PC-3 (cell line): ENCODE data around the gene DPYSL4. TPM values are rescaled to one million over a fixed set of nuclear protein-coding genes. Genes with fewer than 3 reads are reported as not detected.
A peak's percentile ranks its signal among the peaks of the same experiment; 100 is the strongest.

Source experiments
- ATAC-seq: fragments of 200-7000 bp; cut with Tn5 transposase; 2 replicates; pipeline ENCODE4 v1.9.1; 2020; ENCODE audit warnings: mild to moderate bottlenecking, moderate library complexity
- BruUV-seq: library from RNA; stranded (reverse); fragments of 400-500 nt; replicated peaks from 2 replicates; lab custom pipeline; 2021; lab: Mats Ljungman, UMichigan
- CTCF ChIA-PET: fragments of 300-600 bp; sonication (Branson Sonifier 250); formaldehyde crosslinking; loops from one replicate; lab custom pipeline; 2022; ENCODE audit warnings: antibody characterized with exemption; lab: Charles Lee
- POLR2A ChIA-PET: fragments of 300-600 bp; sonication (Branson Sonifier 250); formaldehyde crosslinking; loops from one replicate; lab custom pipeline; 2022; ENCODE audit warnings: antibody characterized with exemption; ENCODE audit not compliant: unreplicated experiment; lab: Charles Lee
- DNase-seq: peaks from one replicate; pipeline ENCODE4 v3.0.0-alpha.2; 2015
- H2AFZ ChIP-seq: fragments of 300-600 bp; sonication (generic); 2 replicates; pipeline ENCODE4 v1.6.0; 2016; ENCODE audit warnings: antibody characterized with exemption, low read length
- H3F3A ChIP-seq: fragments of 300-600 bp; sonication (generic); one replicate; pipeline ENCODE4 v1.6.0; 2017; ENCODE audit warnings: antibody characterized with exemption, low read length, control low read depth, mild to moderate bottlenecking; ENCODE audit not compliant: unreplicated experiment
- H3K27ac ChIP-seq: fragments of 300-600 bp; sonication (generic); 2 replicates; pipeline ENCODE4 v1.5.1; 2016; ENCODE audit warnings: mild to moderate bottlenecking, low read length
- H3K27me3 ChIP-seq: fragments of 300-600 bp; sonication (generic); 2 replicates; pipeline ENCODE4 v1.6.1; 2016; ENCODE audit warnings: low read length, mixed read lengths
- H3K36me3 ChIP-seq: fragments of 300-600 bp; sonication (generic); 2 replicates; pipeline ENCODE4 v1.6.1; 2016; ENCODE audit warnings: low read depth, mixed run types, low read length, mixed read lengths
- H3K4me1 ChIP-seq: fragments of 300-600 bp; sonication (generic); 2 replicates; pipeline ENCODE4 v1.5.1; 2016; ENCODE audit warnings: low read length; ENCODE audit not compliant: insufficient read depth
- H3K4me2 ChIP-seq: fragments of 300-600 bp; sonication (generic); 2 replicates; pipeline ENCODE4 v1.6.0; 2016; ENCODE audit warnings: low read length
- H3K4me3 ChIP-seq: fragments of 300-600 bp; sonication (generic); 2 replicates; pipeline ENCODE4 v1.5.1; 2016; ENCODE audit warnings: mild to moderate bottlenecking, low read length, mixed read lengths
- H3K79me2 ChIP-seq: fragments of 300-600 bp; sonication (generic); 2 replicates; pipeline ENCODE4 v1.6.1; 2017; ENCODE audit warnings: low read length, mixed read lengths
- H3K9ac ChIP-seq: fragments of 300-600 bp; sonication (generic); 2 replicates; pipeline ENCODE4 v1.6.0; 2016; ENCODE audit warnings: mild to moderate bottlenecking, low read length
- H3K9me2 ChIP-seq: fragments of 300-600 bp; sonication (generic); replicated peaks from 2 replicates; pipeline ENCODE4 v1.6.1; 2016; ENCODE audit warnings: mixed run types, low read length, mixed read lengths
- H3K9me3 ChIP-seq: fragments of 300-600 bp; sonication (generic); 2 replicates; pipeline ENCODE4 v1.6.1; 2016; ENCODE audit warnings: low read length, mixed read lengths
- H4K20me1 ChIP-seq: fragments of 300-600 bp; sonication (generic); 2 replicates; pipeline ENCODE4 v1.6.1; 2016; ENCODE audit warnings: low read length, mixed read lengths
- CTCF ChIP-seq: fragments of 300-600 bp; sonication (generic); conservative IDR thresholded peaks from 2 replicates; pipeline ENCODE4 v1.5.1; 2017; ENCODE audit warnings: antibody characterized with exemption, low read depth, mild to moderate bottlenecking, low read length
- EZH2 ChIP-seq: fragments of 300-600 bp; sonication (generic); IDR thresholded peaks from one replicate; pipeline ENCODE4 v1.6.1; 2017; ENCODE audit warnings: antibody characterized with exemption, mild to moderate bottlenecking, low read length; ENCODE audit not compliant: unreplicated experiment
- EZH2phosphoT487 ChIP-seq: fragments of 300-600 bp; sonication (generic); IDR thresholded peaks from 2 replicates; pipeline ENCODE4 v1.6.1; 2018; ENCODE audit warnings: mild to moderate bottlenecking, antibody characterized with exemption, low read length, borderline replicate concordance
- intact Hi-C: fragments of 100-400 bp; cut with micrococcal nuclease; formaldehyde crosslinking; loops from 2 replicates; pipeline ENCODE4 v1.9.0; 2023
- total RNA-seq: library from RNA; depleted of rRNA; stranded (reverse); fragments of >200 nt; gene quantifications from 2 replicates; pipeline ENCODE4 v1.2.3, GENCODE V29; 2014

Gene DPYSL4
- total RNA-seq, 1 experiment from 2014 or later = 10.2 TPM

GRCh38 chr10:132188331-132188730, 1.6 kb downstream of the DPYSL4 start:
- Histone ChIP-seq H3K4me2 (peak overlapping the region; percentile 84; the same call in 1 of the 2 replicates), H2AFZ (no peak overlapping the region), H4K20me1 (no peaks in the 10 kb centered on the region), H3K9ac (no peak overlapping the region), H3K4me1 (peaks cover 3% of the 10 kb centered on the region; the same call in 1 of the 2 replicates), H3K27ac (no peak overlapping the region), H3F3A (no peaks in the 10 kb centered on the region), H3K9me2 (no peaks in the 10 kb centered on the region), H3K4me3 (no peak overlapping the region), H3K27me3 (no peaks in the 10 kb centered on the region), H3K79me2 (no peaks in the 10 kb centered on the region), H3K36me3 (no peaks in the 10 kb centered on the region), H3K9me3 (no peaks in the 10 kb centered on the region)
- CTCF ChIA-PET = no interaction called here
- POLR2A ChIA-PET = no interaction called here
- DNase-seq = no peak
- TF ChIP-seq EZH2 = no peak
- no peak for TF ChIP-seq CTCF
- no peak for TF ChIP-seq EZH2phosphoT487
- ATAC-seq = no peak
- intact Hi-C loops = no loop called here
- no TSS peak for BruUV-seq

GRCh38 chr10:132189016-132189415, 2.3 kb downstream of the DPYSL4 start:
- TSS peak; percentile 32 for BruUV-seq
- H3K27ac ChIP-seq = no peak overlapping the region
- ATAC-seq = no peak
- H3K9me3 ChIP-seq = no peaks in the 10 kb centered on the region
- ChIA-PET CTCF (no interaction called here), POLR2A (no interaction called here)
- no peak overlapping the region for H3K4me3 ChIP-seq
- H3K36me3 ChIP-seq = no peaks in the 10 kb centered on the region
- H3K9ac ChIP-seq = no peak overlapping the region
- no peaks in the 10 kb centered on the region for H3F3A ChIP-seq
- no peaks in the 10 kb centered on the region for H4K20me1 ChIP-seq
- no peak overlapping the region for H3K4me2 ChIP-seq
- H3K9me2 ChIP-seq = no peaks in the 10 kb centered on the region
- DNase-seq = no peak
- no peaks in the 10 kb centered on the region for H3K27me3 ChIP-seq
- no peaks in the 10 kb centered on the region for H3K79me2 ChIP-seq
- H2AFZ ChIP-seq = no peak overlapping the region
- intact Hi-C loops = no loop called here
- no peak for TF ChIP-seq EZH2phosphoT487
- TF ChIP-seq CTCF = no peak
- no peak for TF ChIP-seq EZH2
- peaks cover 3% of the 10 kb centered on the region; the same call in 1 of the 2 replicates for H3K4me1 ChIP-seq

DNA sequence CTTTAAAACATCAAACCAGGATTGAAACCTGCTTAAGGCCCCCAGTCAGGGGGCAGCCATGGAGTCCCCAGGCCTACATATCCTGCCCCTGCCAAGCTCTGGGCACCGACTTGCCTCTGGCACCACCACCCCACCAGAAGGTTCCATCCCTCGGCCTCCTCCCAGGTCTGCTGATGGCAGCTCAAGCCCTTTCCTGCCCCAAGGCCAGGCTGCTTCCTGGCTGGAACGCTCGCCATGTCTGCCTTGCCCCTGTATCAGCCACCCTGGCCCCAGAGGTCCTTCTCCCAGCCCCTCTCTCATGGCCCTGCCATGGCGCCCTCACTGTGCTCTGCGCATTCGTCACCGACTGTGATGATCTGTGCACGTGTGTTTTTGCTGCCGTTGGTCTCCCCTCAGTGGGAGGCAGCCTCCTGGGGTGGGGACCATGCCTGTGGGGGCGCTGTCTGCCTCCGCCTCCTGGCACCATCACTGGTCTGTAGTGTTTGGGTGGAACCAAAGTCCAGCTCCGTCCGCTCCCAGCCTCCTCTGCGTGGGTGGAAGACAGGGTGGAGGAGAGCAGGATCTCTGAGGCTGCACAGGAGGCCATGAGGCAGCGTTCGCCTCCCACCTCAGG, 3.2 kb downstream of the DPYSL4 start:
- Histone ChIP-seq H3F3A (no peaks in the 10 kb centered on the region), H3K4me3 (no peak overlapping the region), H3K4me1 (peaks cover 3% of the 10 kb centered on the region; the same call in 1 of the 2 replicates), H3K4me2 (no peak overlapping the region), H3K36me3 (no peaks in the 10 kb centered on the region), H3K9ac (no peak overlapping the region), H3K27ac (no peak overlapping the region), H3K27me3 (no peaks in the 10 kb centered on the region), H3K9me2 (no peaks in the 10 kb centered on the region), H4K20me1 (no peaks in the 10 kb centered on the region), H3K79me2 (no peaks in the 10 kb centered on the region), H3K9me3 (no peaks in the 10 kb centered on the region), H2AFZ (no peak overlapping the region)
- ChIA-PET CTCF (no interaction called here), POLR2A (no interaction called here)
- DNase-seq (no peak), ATAC-seq (no peak)
- intact Hi-C loops = no loop called here
- TF ChIP-seq CTCF = no peak
- BruUV-seq = no TSS peak
